GM12878 (cell line): Measurements from ENCODE around the gene S100A14. TPM values are rescaled to one million over a fixed set of nuclear protein-coding genes. Genes with fewer than 3 reads are reported as not detected.

Source experiments
- CBX3 ChIP-seq: fragments of 200-600 bp; sonication (generic); IDR thresholded peaks from 2 replicates; pipeline ENCODE4 v1.6.1; 2016; ENCODE audit warnings: low read depth, borderline replicate concordance
- CUX1 ChIP-seq: IDR thresholded peaks from 2 replicates; pipeline ENCODE4 v1.6.1; 2012; ENCODE audit warnings: improper control_type of control experiment, low read depth, low read length; ENCODE audit not compliant: insufficient replicate concordance
- E4F1 ChIP-seq: fragments of 450-650 bp; IDR thresholded peaks from 2 replicates; pipeline ENCODE4 v1.6.1; 2018; ENCODE audit warnings: borderline replicate concordance, mild to moderate bottlenecking; ENCODE audit not compliant: partially characterized antibody
- HCFC1 ChIP-seq: fragments of 150-350 bp; IDR thresholded peaks from 2 replicates; pipeline ENCODE4 v1.6.1; 2014; ENCODE audit warnings: low read length
- HDAC2 ChIP-seq: fragments of 200-600 bp; sonication (generic); IDR thresholded peaks from 2 replicates; pipeline ENCODE4 v1.6.1; 2017
- KDM1A ChIP-seq: fragments of 200-600 bp; sonication (generic); IDR thresholded peaks from 2 replicates; pipeline ENCODE4 v1.6.1; 2016; ENCODE audit warnings: borderline replicate concordance
- MEF2B ChIP-seq: fragments of 450-650 bp; IDR thresholded peaks from 2 replicates; pipeline ENCODE4 v1.6.1; 2018; ENCODE audit warnings: mild to moderate bottlenecking, moderate library complexity; ENCODE audit not compliant: partially characterized antibody, poor library complexity, severe bottlenecking
- TAF1 ChIP-seq: IDR thresholded peaks from 2 replicates; pipeline ENCODE4 v1.6.1; 2011; ENCODE audit warnings: mild to moderate bottlenecking, low read depth, low read length, borderline replicate concordance
- WRNIP1 ChIP-seq: IDR thresholded peaks from 2 replicates; pipeline ENCODE4 v1.6.1; 2011; ENCODE audit warnings: low read depth, low read length, improper control_type of control experiment, borderline replicate concordance
- ZNF24 ChIP-seq: fragments of 450-650 bp; IDR thresholded peaks from 2 replicates; pipeline ENCODE4 v1.6.1; 2017; ENCODE audit warnings: antibody characterized with exemption, mild to moderate bottlenecking
- polyA plus RNA-seq, 11 experiments: library from polyadenylated mRNA; depleted of rRNA in 4 of 11; unstranded in 6 of 11; stranded (reverse) in 5 of 11; fragments of >200 nt; fragmentation: Nextera tagmentation in 4 of 11; fragmentation: Illumina TruSeq in 1 of 11; extraction: Ambion mirVana in 4 of 11; extraction: Trizol in 1 of 11; gene quantifications; 1 replicate in 1 of 11; 2 replicates in 10 of 11; pipeline versions ENCODE4 v1.2.1 to v1.2.3, GENCODE V29; 2011 to 2016; ENCODE audit warnings: inconsistent platforms in 2 of 11, missing spikeins in 2 of 11, low read depth in 1 of 11
- total RNA-seq, 4 experiments: library from RNA; depleted of rRNA in 3 of 4; stranded (reverse); fragments of >200 nt in 3 of 4; fragmentation: Illumina TruSeq in 1 of 4; extraction: Trizol in 1 of 4; gene quantifications; 2 replicates each; pipeline versions ENCODE4 v1.2.1 to v1.2.3, GENCODE V29; 2013 to 2021
- TF ChIP-seq, protein P1 (sequence below): fragments of 450-650 bp; IDR thresholded peaks from 2 replicates; pipeline ENCODE4 v1.6.1; 2017; ENCODE audit warnings: low read depth, mild to moderate bottlenecking, moderate library complexity

S100A14 gene
- total and polyA plus RNA-seq, 10 of the 15 experiments (the other 5 are each of a cell fraction or from before 2014, with no cell fraction given), result 0.20 to 0.77 (median 0.45) TPM; not detected in 4

DNA sequence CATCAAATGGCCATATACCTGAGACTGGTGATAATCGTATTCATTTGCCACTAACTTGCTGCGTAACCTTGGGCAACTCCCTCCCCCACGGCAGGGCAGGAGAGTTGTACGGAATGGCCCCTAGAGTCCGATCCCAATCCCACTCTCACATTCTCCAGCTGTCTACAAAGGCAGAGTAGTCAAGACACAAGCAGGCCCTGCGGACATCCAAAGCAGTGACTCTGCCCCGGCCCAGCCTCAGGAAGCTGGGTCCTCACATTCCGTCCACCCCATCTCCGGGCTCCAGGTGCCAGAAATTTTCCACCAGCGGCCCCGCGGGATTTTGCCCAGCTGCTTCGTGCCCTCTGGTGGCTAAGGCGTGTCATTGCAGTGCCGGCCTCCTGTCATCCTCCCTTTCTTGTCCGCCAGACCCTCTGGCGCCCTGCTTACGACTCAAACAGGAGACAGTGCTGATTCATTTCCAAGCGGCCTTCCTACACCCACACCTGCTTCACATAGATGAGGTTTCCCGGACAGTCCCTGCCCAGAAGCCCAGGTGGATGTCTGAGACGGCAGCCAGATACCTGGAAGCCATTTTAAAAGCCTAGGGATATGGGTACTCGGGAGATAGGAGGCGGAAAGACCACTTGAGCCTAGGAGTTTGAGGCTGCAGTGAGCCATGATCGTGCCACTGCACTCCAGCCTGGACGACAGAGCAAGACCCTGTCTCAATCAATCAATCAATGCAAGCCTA lies 47.6 kb downstream of the S100A14 start (continued):
- TF ChIP-seq MEF2B, result peak; percentile 48
- TF ChIP-seq KDM1A, result no peak
- TF ChIP-seq, protein P1, sequence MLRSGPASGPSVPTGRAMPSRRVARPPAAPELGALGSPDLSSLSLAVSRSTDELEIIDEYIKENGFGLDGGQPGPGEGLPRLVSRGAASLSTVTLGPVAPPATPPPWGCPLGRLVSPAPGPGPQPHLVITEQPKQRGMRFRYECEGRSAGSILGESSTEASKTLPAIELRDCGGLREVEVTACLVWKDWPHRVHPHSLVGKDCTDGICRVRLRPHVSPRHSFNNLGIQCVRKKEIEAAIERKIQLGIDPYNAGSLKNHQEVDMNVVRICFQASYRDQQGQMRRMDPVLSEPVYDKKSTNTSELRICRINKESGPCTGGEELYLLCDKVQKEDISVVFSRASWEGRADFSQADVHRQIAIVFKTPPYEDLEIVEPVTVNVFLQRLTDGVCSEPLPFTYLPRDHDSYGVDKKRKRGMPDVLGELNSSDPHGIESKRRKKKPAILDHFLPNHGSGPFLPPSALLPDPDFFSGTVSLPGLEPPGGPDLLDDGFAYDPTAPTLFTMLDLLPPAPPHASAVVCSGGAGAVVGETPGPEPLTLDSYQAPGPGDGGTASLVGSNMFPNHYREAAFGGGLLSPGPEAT, result peak; percentile 51; the same call in 1 of the 2 replicates
- TF ChIP-seq CUX1, result no peak
- no peak for TF ChIP-seq CBX3
- no peak for TF ChIP-seq E4F1
- TF ChIP-seq WRNIP1, result 0 out of 2 replicates have a peak, but pooled peaks have one; percentile 76
- TF ChIP-seq TAF1, result no peak
- TF ChIP-seq HDAC2, result no peak
- no peak for TF ChIP-seq ZNF24
- TF ChIP-seq HCFC1, result no peak
- TF ChIP-seq, all 136 proteins: peak for 21
